HepG2 (cell line): Measurements from ENCODE around the gene NUDT8. TPM values are rescaled to one million over a fixed set of nuclear protein-coding genes. Genes with fewer than 3 reads are reported as not detected.
A peak's percentile ranks its signal among the peaks of the same experiment; 100 is the strongest.

Experiments used
- ARNTL ChIP-seq: sonication (generic); formaldehyde crosslinking; IDR thresholded peaks from 2 replicates; pipeline ENCODE4 v1.4.0; 2020; ENCODE audit warnings: mild to moderate bottlenecking, missing genetic modification reagents
- CENPT ChIP-seq: sonication (generic); formaldehyde crosslinking; IDR thresholded peaks from 2 replicates; pipeline ENCODE4 v1.8.0; 2022; ENCODE audit warnings: low read depth, mild to moderate bottlenecking, moderate library complexity, missing genetic modification reagents
- FOXA3 ChIP-seq: IDR thresholded peaks from 2 replicates; pipeline ENCODE4 v1.6.1; 2016; ENCODE audit warnings: missing genetic modification reagents, missing compliant biosample characterization
- FOXK2 ChIP-seq: fragments of 450-650 bp; IDR thresholded peaks from 2 replicates; pipeline ENCODE4 v1.6.1; 2016
- FOXO1 ChIP-seq: sonication (generic); formaldehyde crosslinking; IDR thresholded peaks from 2 replicates; pipeline ENCODE4 v1.4.0; 2020; ENCODE audit warnings: missing genetic modification reagents
- IKZF4 ChIP-seq: sonication (generic); formaldehyde crosslinking; IDR thresholded peaks from 2 replicates; pipeline ENCODE4 v1.5.1; 2020; ENCODE audit warnings: borderline replicate concordance, mild to moderate bottlenecking, low read depth, missing genetic modification reagents; ENCODE audit errors: not compliant biosample characterization
- KAT7 ChIP-seq: IDR thresholded peaks from 2 replicates; pipeline ENCODE4 v1.6.1; 2018; ENCODE audit warnings: borderline replicate concordance, missing compliant biosample characterization
- KAT8 ChIP-seq: IDR thresholded peaks from 2 replicates; pipeline ENCODE4 v1.6.1; 2016; ENCODE audit warnings: missing genetic modification reagents, missing compliant biosample characterization
- NCOR1 ChIP-seq: fragments of 200-600 bp; sonication (generic); IDR thresholded peaks from 2 replicates; pipeline ENCODE4 v1.7.0; 2017; ENCODE audit warnings: antibody characterized with exemption, low read length, borderline replicate concordance
- NFATC3 ChIP-seq: sonication (generic); formaldehyde crosslinking; IDR thresholded peaks from 2 replicates; pipeline ENCODE4 v1.5.1; 2020; ENCODE audit warnings: mild to moderate bottlenecking, missing genetic modification reagents
- NFE2L2 ChIP-seq: fragments of 150-350 bp; IDR thresholded peaks from 2 replicates; pipeline ENCODE4 v1.6.1; 2014; ENCODE audit warnings: low read length
- NR2F6 ChIP-seq, 2 experiments: IDR thresholded peaks; 2 replicates each; pipeline ENCODE4 v1.6.1; 2016; ENCODE audit warnings: antibody characterized with exemption in 1 of 2, mild to moderate bottlenecking in 1 of 2
- TBL1XR1 ChIP-seq: fragments of 150-350 bp; IDR thresholded peaks from 2 replicates; pipeline ENCODE4 v1.6.1; 2014; ENCODE audit warnings: borderline replicate concordance, low read length; ENCODE audit not compliant: partially characterized antibody
- ZIK1 ChIP-seq: sonication (generic); formaldehyde crosslinking; IDR thresholded peaks from 2 replicates; pipeline ENCODE4 v1.5.0; 2020; ENCODE audit warnings: mild to moderate bottlenecking, low read depth, missing genetic modification reagents, borderline replicate concordance
- ZNF180 ChIP-seq: sonication (generic); formaldehyde crosslinking; IDR thresholded peaks from 2 replicates; pipeline ENCODE4 v1.4.0; 2020; ENCODE audit warnings: low read depth, missing genetic modification reagents, borderline replicate concordance
- ZNF234 ChIP-seq: sonication (generic); formaldehyde crosslinking; conservative IDR thresholded peaks from 2 replicates; pipeline ENCODE4 v1.5.1; 2020; ENCODE audit warnings: mild to moderate bottlenecking, missing genetic modification reagents
- ZNF468 ChIP-seq: sonication (generic); formaldehyde crosslinking; IDR thresholded peaks from 2 replicates; pipeline ENCODE4 v1.8.0; 2022; ENCODE audit warnings: mild to moderate bottlenecking, moderate library complexity, missing genetic modification reagents
- ZNF670 ChIP-seq: sonication (generic); formaldehyde crosslinking; IDR thresholded peaks from 2 replicates; pipeline ENCODE4 v1.8.0; 2022; ENCODE audit warnings: mild to moderate bottlenecking, missing genetic modification reagents, borderline replicate concordance
- ZNF674 ChIP-seq: sonication (generic); formaldehyde crosslinking; IDR thresholded peaks from 2 replicates; pipeline ENCODE4 v1.5.0; 2020; ENCODE audit warnings: low read depth, mild to moderate bottlenecking, missing genetic modification reagents
- ZNF761 ChIP-seq: sonication (generic); formaldehyde crosslinking; conservative IDR thresholded peaks from 2 replicates; pipeline ENCODE4 v1.4.0; 2020; ENCODE audit warnings: mild to moderate bottlenecking, missing genetic modification reagents
- ZNF776 ChIP-seq: sonication (generic); formaldehyde crosslinking; IDR thresholded peaks from 2 replicates; pipeline ENCODE4 v1.4.0; 2020; ENCODE audit warnings: mild to moderate bottlenecking, missing genetic modification reagents
- ZNF891 ChIP-seq: sonication (generic); formaldehyde crosslinking; IDR thresholded peaks from 2 replicates; pipeline ENCODE4 v1.5.0; 2020; ENCODE audit warnings: mild to moderate bottlenecking, missing genetic modification reagents
- ZSCAN31 ChIP-seq: sonication (generic); formaldehyde crosslinking; IDR thresholded peaks from 2 replicates; pipeline ENCODE4 v1.5.0; 2020; ENCODE audit warnings: low read depth, mild to moderate bottlenecking, missing genetic modification reagents
- polyA plus RNA-seq, 8 experiments: library from polyadenylated mRNA; depleted of rRNA in 3 of 8; stranded (reverse) in 7 of 8; unstranded in 1 of 8; fragments of >200 nt; fragmentation: Illumina TruSeq in 4 of 8; extraction: Trizol in 4 of 8; gene quantifications; 2 replicates each; pipeline versions ENCODE4 v1.2.1 to v1.2.3, GENCODE V29; 2011 to 2016; ENCODE audit warnings: low read depth in 4 of 8, missing spikeins in 1 of 8, mixed read lengths in 1 of 8; ENCODE audit not compliant: insufficient read depth in 1 of 8
- total RNA-seq, 5 experiments: library from RNA; depleted of rRNA; stranded (reverse); fragments of >200 nt; fragmentation: Illumina TruSeq; extraction: Trizol; gene quantifications; 2 replicates each; pipeline ENCODE4 v1.2.3, GENCODE V29; 2016; ENCODE audit warnings: low read depth in 1 of 5
- TF ChIP-seq, protein P1 (sequence below): sonication (generic); formaldehyde crosslinking; IDR thresholded peaks from 2 replicates; pipeline ENCODE4 v1.5.0; 2020; ENCODE audit warnings: missing genetic modification reagents
- TF ChIP-seq, protein P2 (sequence below): sonication (generic); formaldehyde crosslinking; IDR thresholded peaks from 2 replicates; pipeline ENCODE4 v1.4.0; 2020; ENCODE audit warnings: missing genetic modification reagents
- TF ChIP-seq, protein P3 (sequence below): sonication (generic); formaldehyde crosslinking; IDR thresholded peaks from 2 replicates; pipeline ENCODE4 v1.4.0; 2020; ENCODE audit warnings: mild to moderate bottlenecking, low read depth, missing genetic modification reagents

The NUDT8 gene
- total and polyA plus RNA-seq, 2 of the 13 experiments (the other 11 are each of a cell fraction or from before 2014, with no cell fraction given): 6.7 to 25.8 TPM

DNA sequence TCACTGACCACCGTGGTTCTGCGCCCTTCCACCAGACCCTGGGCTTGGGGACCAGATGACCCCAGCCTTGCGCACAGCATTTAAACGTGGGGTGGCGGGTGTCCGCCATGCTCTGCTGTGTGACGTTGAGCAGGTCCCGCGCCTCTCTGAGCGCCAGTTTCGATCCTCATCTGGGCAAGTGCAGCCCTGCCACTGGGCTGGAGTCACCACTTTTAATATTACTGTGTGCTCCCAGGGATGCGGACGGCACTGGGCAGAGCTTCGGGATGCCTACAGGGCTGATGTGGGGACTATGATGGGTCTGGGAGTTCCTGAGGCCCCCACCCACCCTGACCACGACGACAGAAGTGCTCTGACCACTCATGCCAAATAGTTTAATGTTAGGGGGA lies 1.2 kb upstream of the NUDT8 start (continued):
- TF ChIP-seq FOXK2: no peak
- 0 out of 2 replicates have a peak, but pooled peaks have one; percentile 8 for TF ChIP-seq ZNF776 (CRISPR knock-in tag)
- 0 out of 2 replicates have a peak, but pooled peaks have one; percentile 56 for TF ChIP-seq ZNF761 (CRISPR knock-in tag)
- TF ChIP-seq FOXO1 (CRISPR knock-in tag): peak; percentile 8; the same call in 1 of the 2 replicates
- TF ChIP-seq NFATC3: no peak
- TF ChIP-seq ZIK1 (CRISPR knock-in tag): no peak
- no peak for TF ChIP-seq FOXA3 (CRISPR knock-in tag)
- TF ChIP-seq, protein P1, sequence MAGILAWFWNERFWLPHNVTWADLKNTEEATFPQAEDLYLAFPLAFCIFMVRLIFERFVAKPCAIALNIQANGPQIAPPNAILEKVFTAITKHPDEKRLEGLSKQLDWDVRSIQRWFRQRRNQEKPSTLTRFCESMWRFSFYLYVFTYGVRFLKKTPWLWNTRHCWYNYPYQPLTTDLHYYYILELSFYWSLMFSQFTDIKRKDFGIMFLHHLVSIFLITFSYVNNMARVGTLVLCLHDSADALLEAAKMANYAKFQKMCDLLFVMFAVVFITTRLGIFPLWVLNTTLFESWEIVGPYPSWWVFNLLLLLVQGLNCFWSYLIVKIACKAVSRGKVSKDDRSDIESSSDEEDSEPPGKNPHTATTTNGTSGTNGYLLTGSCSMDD (CRISPR knock-in tag): no peak
- TF ChIP-seq ZNF674 (CRISPR knock-in tag): no peak
- TF ChIP-seq ZNF180 (CRISPR knock-in tag): no peak
- TF ChIP-seq ZNF670 (CRISPR knock-in tag): no peak
- 0 out of 2 replicates have a peak, but pooled peaks have one; percentile 15 for TF ChIP-seq ARNTL
- no peak for TF ChIP-seq TBL1XR1
- TF ChIP-seq ZNF234 (CRISPR knock-in tag): no peak
- TF ChIP-seq, protein P2, sequence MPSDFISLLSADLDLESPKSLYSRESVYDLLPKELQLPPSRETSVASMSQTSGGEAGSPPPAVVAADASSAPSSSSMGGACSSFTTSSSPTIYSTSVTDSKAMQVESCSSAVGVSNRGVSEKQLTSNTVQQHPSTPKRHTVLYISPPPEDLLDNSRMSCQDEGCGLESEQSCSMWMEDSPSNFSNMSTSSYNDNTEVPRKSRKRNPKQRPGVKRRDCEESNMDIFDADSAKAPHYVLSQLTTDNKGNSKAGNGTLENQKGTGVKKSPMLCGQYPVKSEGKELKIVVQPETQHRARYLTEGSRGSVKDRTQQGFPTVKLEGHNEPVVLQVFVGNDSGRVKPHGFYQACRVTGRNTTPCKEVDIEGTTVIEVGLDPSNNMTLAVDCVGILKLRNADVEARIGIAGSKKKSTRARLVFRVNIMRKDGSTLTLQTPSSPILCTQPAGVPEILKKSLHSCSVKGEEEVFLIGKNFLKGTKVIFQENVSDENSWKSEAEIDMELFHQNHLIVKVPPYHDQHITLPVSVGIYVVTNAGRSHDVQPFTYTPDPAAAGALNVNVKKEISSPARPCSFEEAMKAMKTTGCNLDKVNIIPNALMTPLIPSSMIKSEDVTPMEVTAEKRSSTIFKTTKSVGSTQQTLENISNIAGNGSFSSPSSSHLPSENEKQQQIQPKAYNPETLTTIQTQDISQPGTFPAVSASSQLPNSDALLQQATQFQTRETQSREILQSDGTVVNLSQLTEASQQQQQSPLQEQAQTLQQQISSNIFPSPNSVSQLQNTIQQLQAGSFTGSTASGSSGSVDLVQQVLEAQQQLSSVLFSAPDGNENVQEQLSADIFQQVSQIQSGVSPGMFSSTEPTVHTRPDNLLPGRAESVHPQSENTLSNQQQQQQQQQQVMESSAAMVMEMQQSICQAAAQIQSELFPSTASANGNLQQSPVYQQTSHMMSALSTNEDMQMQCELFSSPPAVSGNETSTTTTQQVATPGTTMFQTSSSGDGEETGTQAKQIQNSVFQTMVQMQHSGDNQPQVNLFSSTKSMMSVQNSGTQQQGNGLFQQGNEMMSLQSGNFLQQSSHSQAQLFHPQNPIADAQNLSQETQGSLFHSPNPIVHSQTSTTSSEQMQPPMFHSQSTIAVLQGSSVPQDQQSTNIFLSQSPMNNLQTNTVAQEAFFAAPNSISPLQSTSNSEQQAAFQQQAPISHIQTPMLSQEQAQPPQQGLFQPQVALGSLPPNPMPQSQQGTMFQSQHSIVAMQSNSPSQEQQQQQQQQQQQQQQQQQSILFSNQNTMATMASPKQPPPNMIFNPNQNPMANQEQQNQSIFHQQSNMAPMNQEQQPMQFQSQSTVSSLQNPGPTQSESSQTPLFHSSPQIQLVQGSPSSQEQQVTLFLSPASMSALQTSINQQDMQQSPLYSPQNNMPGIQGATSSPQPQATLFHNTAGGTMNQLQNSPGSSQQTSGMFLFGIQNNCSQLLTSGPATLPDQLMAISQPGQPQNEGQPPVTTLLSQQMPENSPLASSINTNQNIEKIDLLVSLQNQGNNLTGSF (CRISPR knock-in tag): no peak
- TF ChIP-seq CENPT (CRISPR knock-in tag): no peak
- no peak for TF ChIP-seq IKZF4 (CRISPR knock-in tag)
- no peak for TF ChIP-seq KAT8 (CRISPR knock-in tag)
- TF ChIP-seq ZNF891: peak; percentile 10; the same call in 1 of the 2 replicates
- no peak for TF ChIP-seq ZNF468
- TF ChIP-seq NFE2L2: no peak
- TF ChIP-seq ZSCAN31 (CRISPR knock-in tag): no peak
- peak; percentile 24; the same call in 1 of the 2 replicates for TF ChIP-seq NR2F6 (IDR thresholded peaks at IDR 0.05)
- TF ChIP-seq NR2F6 (CRISPR knock-in tag; IDR thresholded peaks at IDR 0.05): no peak
- TF ChIP-seq, protein P3, sequence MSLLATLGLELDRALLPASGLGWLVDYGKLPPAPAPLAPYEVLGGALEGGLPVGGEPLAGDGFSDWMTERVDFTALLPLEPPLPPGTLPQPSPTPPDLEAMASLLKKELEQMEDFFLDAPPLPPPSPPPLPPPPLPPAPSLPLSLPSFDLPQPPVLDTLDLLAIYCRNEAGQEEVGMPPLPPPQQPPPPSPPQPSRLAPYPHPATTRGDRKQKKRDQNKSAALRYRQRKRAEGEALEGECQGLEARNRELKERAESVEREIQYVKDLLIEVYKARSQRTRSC: 0 out of 2 replicates have a peak, but pooled peaks have one; percentile 3
- TF ChIP-seq NCOR1: 0 out of 2 replicates have a peak, but pooled peaks have one; percentile 6
- no peak for TF ChIP-seq KAT7 (CRISPR knock-in tag)
